GM19239 (cell line): ENCODE data around the gene KCNH4.
A peak's percentile ranks its signal among the peaks of the same experiment; 100 is the strongest.
"Not testable (repeated sequence)": the region's sequence is repeated elsewhere in the genome, so short reads cannot be mapped to it uniquely, and the experiment has no call there.

Experiments used
- DNase-seq: peaks from one replicate; pipeline ENCODE4 v3.0.0; 2011; ENCODE audit warnings: low spot score; ENCODE audit not compliant: insufficient read length
- FAIRE-seq: peaks from 2 replicates; lab custom pipeline; 2011; peaks lifted over from hg19 to GRCh38; lab: Jason Lieb, UNC

KCNH4 gene

DNA sequence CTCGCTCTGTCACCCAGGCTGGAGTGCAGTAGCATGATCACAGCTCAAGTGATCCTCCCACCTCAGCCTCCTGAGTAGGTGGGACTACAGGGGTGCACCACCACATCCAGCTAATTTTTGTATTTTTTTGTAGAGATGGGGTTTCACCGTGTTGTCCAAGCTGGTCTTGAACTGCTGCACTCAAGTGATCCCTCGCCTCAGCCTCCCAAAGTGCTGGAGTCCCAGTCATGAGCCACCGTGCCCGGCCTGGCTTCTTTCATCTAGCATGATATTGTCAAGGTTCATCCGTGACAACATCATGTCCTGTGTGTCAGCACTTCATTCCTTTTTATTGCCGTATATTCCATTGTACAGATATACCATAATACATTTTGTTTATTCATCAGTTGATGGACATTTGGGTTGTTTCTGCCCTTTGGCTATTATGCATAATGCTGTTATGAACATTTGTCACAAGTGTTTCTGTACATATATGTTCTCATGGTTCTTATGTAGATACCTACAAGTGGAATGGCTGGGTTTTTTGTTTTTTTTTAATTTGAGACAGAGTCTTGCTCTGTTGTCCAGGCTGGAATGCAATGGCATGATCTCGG is 16.7 kb upstream of the KCNH4 start:
- no peak for DNase-seq
- no peak for FAIRE-seq

- FAIRE-seq = peak; percentile 99
- DNase-seq = peak; percentile 90
These were observed 13.3 kb upstream of the KCNH4 start, which contains the start of gene GHDC for GRCh38 chr17:42193969-42194899. TSS of gene GHDC (minus strand) at chr17:42194494. CDS start at chr17:42193581, 913 bp downstream.

DNA sequence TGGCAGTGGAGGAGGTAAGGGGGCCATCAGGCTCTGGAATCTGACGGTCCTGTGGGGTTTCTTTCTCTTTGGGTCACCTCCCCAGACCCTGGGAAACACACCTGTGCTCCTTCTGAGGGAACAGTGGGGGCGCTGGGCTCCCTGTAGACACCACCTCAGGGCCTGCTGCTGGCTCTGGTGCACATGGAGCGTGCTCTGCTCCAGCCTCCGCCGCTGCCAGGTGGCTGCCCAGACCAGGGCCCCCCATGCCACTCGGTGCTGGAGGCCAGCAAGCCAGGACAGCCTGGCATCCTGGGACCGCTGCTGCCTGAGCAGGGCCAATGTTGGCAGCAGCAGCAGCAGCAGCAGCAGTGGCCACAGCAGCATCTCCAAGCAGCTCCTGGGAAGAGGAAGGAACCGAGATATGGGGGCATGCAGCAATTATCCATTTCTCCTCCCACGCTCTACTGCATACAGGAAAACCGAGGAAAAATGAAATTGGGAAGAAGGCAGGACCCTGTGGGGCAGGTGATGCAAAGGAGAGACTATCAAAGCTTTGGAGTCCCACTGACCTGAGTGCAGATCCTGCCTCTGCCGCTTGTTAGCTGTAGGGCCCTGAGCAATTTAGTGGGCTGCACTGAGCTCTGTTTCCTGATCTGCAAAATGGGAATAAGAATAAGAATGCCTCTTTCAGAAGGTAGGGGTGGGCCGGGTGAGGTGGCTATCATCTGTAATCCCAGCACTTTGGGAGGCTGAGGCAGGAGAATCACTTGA is 12.4 kb upstream of the KCNH4 start:
- no peak for DNase-seq
- no peak for FAIRE-seq

DNA sequence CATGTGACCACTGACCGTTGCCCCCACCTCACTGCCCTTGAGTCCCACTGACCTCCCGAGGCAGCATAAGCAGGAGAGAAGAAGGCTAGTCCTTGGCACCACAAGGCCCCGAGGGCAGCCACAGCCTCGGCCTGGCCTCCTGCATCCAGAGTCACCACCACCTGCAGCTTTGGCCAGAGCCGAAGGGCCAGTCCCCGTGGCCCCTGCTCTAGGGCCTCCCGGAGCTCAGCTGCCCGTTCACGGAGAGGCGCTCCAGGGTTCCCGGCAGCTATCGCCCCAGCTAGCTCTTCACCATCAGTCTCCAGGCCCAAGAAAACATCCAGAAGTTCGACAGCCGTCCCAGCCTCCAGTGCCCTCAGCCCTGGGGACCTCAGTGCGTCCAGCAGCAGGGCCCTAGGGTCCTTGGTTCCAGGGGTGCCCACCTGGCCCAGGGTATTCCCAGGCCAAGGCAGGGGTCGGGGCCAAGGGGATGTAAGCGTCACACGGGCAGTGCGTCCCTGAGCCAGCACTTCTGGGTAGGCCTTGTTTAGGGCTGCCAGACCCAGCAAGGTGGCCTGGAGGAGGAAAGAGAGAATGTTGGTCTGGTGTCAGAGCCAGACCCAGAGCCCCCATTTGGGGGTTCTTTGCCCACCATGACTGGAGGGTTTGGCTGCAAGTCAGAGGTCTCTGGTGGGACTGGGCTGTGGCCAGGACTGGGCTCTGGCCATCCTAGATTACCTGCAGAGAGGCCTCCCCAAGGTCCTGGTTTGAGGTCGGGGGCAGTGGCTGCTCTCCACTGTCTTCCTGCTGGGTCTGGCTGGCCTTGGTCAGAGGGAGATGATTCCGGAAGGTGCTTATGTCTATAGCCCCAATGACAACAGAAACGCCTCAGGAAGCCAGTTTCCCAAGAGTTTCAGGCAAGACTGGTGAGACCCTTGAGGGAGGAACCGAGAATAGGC is 11.5 kb upstream of the KCNH4 start:
- DNase-seq = no peak
- no peak for FAIRE-seq

DNA sequence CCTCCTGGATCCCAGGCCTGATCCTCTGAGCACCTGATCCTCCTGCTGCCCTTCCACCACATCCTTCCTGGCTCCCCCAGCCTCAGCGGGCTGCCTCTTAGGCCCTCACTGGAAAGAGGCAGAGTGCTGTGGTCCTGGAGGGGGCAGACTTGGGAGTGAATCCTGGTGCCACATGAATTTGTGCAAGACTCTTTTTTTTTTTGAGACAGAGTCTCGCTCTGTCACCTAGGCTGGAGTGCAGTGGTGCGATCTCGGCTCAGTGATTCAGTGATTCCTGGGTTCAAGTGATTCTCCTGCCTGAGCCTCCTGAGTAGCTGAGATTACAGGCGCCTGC is 10.3 kb upstream of the KCNH4 start:
- FAIRE-seq (no peak), DNase-seq (no peak)

- FAIRE-seq (no peak), DNase-seq (no peak)
These were observed 9.7 kb upstream of the KCNH4 start for GRCh38 chr17:42190491-42191274.

GRCh38 chr17:42189651-42189965 is 8.7 kb upstream of the KCNH4 start:
- FAIRE-seq (no peak), DNase-seq (no peak)

- DNase-seq = no peak
- no peak for FAIRE-seq
These were observed 8.1 kb upstream of the KCNH4 start for GRCh38 chr17:42188749-42189650.

GRCh38 chr17:42187833-42188232 is 6.9 kb upstream of the KCNH4 start:
- no peak for DNase-seq

GRCh38 chr17:42186191-42186590 is 5.2 kb upstream of the KCNH4 start:
- FAIRE-seq, DNase-seq: not testable (repeated sequence)

More at GRCh38 chr17:42187833-42188232, 6.9 kb upstream of the KCNH4 start:
- FAIRE-seq = no peak

DNA sequence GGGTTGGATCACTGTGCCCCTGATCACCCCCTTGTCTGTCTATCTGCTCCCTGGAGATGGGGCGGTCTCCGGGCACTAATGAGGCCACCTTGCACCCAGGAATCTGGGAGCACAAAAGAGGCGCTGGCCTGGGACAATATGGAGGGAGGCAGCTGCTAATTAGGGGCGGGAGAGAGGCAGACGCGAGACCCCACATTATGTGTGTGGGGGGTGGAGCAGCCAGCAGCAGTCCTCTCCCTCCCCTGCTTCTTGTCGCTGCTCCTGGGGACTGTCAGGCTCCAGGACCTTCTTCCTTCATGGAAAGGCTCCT is 4.6 kb upstream of the KCNH4 start:
- no peak for FAIRE-seq
- DNase-seq = no peak

DNA sequence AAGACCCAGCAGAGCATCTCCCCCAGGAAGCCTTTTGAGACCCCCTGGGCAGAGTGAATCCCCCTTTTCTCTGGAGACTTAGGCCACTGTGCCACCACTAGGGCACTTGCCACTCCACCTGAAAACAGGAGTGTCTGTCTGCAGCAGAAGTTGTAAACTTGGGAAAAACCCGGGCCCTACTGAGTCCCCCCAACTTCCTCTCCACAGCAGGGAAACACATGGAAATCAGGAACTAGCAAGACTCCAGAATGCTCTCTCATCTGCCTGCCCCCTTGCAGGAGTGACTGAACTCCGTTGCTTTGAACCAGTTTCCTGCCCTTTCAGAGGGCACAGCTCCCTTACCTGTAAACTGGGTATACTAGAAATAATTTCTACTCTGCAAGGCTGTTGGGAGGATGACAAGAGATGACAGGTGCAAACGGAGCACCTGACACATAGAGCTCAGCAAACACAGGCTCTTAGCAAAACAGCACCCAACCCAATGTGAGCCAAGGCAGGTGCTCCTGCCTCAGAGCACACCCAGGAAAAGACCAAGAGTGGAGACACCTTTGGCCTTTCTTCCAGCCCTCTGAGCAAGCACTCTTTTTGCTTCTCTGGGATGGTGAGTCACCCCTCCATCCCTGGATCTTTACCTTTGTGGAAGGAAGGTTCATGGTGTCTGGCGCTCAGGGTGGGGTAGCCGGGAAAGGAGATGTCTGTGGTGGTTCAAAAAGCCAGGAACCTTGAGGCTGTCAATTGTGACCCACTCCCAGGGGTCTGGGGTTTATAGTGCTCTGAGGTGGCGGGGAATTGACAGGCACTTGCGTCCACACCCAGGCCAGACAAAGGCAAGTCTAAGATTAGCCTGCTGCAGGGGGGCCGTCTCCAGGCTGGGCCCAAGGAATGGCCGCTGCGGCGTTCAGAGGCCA is 4.0 kb upstream of the KCNH4 start, which contains the start of gene HCRT:
Gene HCRT (minus strand): TSS at position 740 of the 908 bp plus-strand sequence. CDS start 87 bp downstream, at position 653.
- FAIRE-seq = no peak
- no peak for DNase-seq

GRCh38 chr17:42183741-42184711 is 3.1 kb upstream of the KCNH4 start:
- FAIRE-seq (peak; percentile 88), DNase-seq (peak; percentile 87)

DNA sequence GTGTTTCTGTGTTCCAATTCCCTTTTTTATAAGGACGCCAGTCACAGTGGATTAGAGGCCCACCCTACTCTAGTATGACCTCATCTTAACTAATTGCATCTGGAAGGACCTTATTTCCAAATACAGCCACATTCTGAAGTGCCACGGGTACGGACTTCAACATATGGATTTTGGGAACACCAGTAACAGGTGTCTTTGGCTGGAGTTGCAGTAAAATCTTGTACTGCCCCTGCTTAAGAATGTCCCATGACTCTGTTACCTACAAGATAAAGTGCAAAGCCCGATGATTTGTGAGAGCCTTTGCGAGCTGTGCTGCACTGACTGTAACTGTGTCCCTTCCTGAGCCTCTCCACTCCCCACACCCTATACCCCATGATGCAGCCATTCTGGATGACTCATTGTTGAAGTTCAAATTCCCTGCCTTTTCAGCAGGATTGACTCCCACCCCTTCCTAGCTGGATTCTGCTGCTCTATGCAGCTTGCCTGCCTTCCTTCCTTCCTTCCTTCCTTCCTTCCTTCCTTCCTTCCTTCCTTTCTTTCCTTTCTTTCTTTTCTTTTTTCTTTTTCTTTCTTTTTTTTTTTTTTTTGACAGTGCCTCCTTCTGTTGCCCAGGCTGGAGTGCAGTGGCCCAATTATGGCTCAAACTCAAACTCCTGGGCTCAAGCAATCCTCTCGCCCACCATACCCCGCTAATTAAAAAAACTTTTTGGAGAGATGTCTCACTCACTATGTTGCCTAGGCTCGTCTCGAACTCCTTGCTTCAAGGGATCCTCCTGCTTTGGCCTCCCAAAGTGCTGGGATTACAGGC is 2.2 kb upstream of the KCNH4 start:
- FAIRE-seq = peak; percentile 4
- DNase-seq = no peak

GRCh38 chr17:42181851-42182207 is 887 bp upstream of the KCNH4 start:
- no peak for DNase-seq
- no peak for FAIRE-seq
